Measurements from ENCODE around the gene NDOR1. TPM values are rescaled to one million over a fixed set of nuclear protein-coding genes. Genes with fewer than 3 reads are reported as not detected.

The NDOR1 gene
- total and polyA plus RNA-seq, 7 donors: 1.5 to 6.3 (median 4.3) TPM

GRCh38 chr9:137230705-137231371 lies 25.3 kb downstream of the NDOR1 start, which contains the start of gene SLC34A3:
TSS of gene SLC34A3 (plus strand) at chr9:137230901. CDS start at chr9:137231703, 802 bp downstream.
- Histone ChIP-seq H3K4me3 (no peak within 1 kb of the TSS), H3K27ac (no peak within 1 kb of the TSS), H3K27me3 (ENCODE audit: insufficient read depth in 3 of 3, low read length in 2 of 3) (peaks cover 0 to 32% (median 15%) of the 10 kb centered on the region in 3 donors), H3K36me3 (ENCODE audit: insufficient read depth in 1 of 2, low read depth in 1 of 2) (no peaks in the 10 kb centered on the region), H3K9me3 (no peaks in the 10 kb centered on the region), H3K4me1 (peaks cover under 1% of the 10 kb centered on the region)
- intact Hi-C loops (cut with DNase I): no loop called here
- TF ChIP-seq, protein P1, sequence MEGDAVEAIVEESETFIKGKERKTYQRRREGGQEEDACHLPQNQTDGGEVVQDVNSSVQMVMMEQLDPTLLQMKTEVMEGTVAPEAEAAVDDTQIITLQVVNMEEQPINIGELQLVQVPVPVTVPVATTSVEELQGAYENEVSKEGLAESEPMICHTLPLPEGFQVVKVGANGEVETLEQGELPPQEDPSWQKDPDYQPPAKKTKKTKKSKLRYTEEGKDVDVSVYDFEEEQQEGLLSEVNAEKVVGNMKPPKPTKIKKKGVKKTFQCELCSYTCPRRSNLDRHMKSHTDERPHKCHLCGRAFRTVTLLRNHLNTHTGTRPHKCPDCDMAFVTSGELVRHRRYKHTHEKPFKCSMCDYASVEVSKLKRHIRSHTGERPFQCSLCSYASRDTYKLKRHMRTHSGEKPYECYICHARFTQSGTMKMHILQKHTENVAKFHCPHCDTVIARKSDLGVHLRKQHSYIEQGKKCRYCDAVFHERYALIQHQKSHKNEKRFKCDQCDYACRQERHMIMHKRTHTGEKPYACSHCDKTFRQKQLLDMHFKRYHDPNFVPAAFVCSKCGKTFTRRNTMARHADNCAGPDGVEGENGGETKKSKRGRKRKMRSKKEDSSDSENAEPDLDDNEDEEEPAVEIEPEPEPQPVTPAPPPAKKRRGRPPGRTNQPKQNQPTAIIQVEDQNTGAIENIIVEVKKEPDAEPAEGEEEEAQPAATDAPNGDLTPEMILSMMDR (IDR thresholded peaks at IDR 0.05): no peak
- 63 to 68% (median 65%) methylated on average over 14 of the region's 14 CpGs for WGBS, 3 donors
- DNase-seq (no peak), ATAC-seq (no peak)

DNA sequence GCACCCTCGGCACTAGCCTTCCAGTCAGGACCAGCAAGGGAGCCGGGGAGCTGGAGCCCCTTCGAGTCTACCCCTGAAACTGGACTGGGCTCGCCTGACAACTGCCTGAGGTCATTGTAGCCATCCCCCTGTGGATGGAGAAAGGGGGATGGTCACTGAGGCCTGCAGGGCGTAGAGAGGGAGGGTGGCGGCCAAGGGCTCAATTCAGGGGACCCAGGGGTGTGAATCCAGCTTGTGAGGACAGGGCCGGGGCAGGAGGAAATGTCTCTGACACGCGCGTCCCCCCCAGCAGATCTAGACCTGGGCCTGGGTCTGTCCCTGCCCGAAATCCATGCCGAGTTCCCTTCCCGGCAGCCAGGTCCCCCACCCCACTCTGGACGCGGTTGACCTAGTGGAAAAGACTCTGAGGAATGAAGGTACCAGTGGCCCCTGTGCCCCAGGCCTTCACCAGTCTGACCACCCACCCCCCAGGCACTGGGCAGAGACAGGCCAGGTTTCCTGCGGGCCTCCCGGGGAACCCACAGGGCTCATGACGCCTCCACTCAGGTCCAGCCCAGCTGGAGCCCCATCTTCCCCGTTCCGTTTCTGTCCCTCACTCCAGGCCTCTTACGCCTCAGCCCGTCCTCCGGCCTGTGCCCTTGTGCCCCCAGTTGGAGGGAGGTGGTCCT lies 26.0 kb downstream of the NDOR1 start:
- DNase-seq (no peak), ATAC-seq (no peak)
- TF ChIP-seq, protein P1 (IDR thresholded peaks at IDR 0.05): no peak
- intact Hi-C loops (cut with DNase I): no loop called here
- H3K36me3 ChIP-seq (ENCODE audit: insufficient read depth in 1 of 2, low read depth in 1 of 2): no peaks in the 10 kb centered on the region
- 76 to 83% (median 80%) methylated on average over 23 of the region's 23 CpGs for WGBS, 3 donors
- H3K4me3 ChIP-seq: no peak overlapping the region
- H3K27me3 ChIP-seq (ENCODE audit: insufficient read depth in 3 of 3, low read length in 2 of 3): peaks cover 0 to 32% (median 15%) of the 10 kb centered on the region in 3 donors
- peaks cover 6% of the 10 kb centered on the region for H3K4me1 ChIP-seq
- no peaks in the 10 kb centered on the region for H3K9me3 ChIP-seq
- no peak overlapping the region for H3K27ac ChIP-seq

GRCh38 chr9:137232101-137232500 lies 26.6 kb downstream of the NDOR1 start:
- intact Hi-C loops (cut with DNase I): no loop called here

DNA sequence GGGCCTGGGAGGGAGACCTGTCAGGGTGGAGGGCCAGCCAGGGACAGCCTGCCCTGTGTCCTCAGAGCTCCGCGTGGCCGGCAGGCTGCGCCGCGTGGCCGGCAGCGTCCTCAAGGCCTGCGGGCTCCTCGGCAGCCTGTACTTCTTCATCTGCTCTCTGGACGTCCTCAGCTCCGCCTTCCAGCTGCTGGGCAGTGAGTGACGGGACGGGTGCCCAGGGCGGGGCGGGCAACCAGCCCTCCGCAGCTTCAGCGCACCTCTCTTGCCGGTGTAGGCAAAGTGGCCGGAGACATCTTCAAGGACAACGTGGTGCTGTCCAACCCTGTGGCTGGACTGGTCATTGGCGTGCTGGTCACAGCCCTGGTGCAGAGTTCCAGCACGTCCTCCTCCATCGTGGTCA lies 27.0 kb downstream of the NDOR1 start:
- H3K9me3 ChIP-seq: no peaks in the 10 kb centered on the region
- no peaks in the 10 kb centered on the region for H3K36me3 ChIP-seq (ENCODE audit: insufficient read depth in 1 of 2, low read depth in 1 of 2)
- ATAC-seq (no peak), DNase-seq (no peak)
- TF ChIP-seq, protein P1 (IDR thresholded peaks at IDR 0.05): no peak
- peaks cover 0 to 25% (median 15%) of the 10 kb centered on the region in 3 donors for H3K27me3 ChIP-seq (ENCODE audit: insufficient read depth in 3 of 3, low read length in 2 of 3)
- no peak overlapping the region for H3K4me3 ChIP-seq
- WGBS, 3 donors: 43 to 74% (median 63%) methylated on average over 12 to 24 of the region's 24 CpGs
- intact Hi-C loops (cut with DNase I): no loop called here
- no peak overlapping the region for H3K27ac ChIP-seq
- H3K4me1 ChIP-seq: peaks cover 15% of the 10 kb centered on the region

More at GRCh38 chr9:137232101-137232500, 26.6 kb downstream of the NDOR1 start:
- H3K4me3 ChIP-seq: no peak overlapping the region
- H3K36me3 ChIP-seq (ENCODE audit: insufficient read depth in 1 of 2, low read depth in 1 of 2): no peaks in the 10 kb centered on the region
- H3K27ac ChIP-seq: no peak overlapping the region
- H3K4me1 ChIP-seq: peaks cover 10% of the 10 kb centered on the region
- TF ChIP-seq, protein P1 (IDR thresholded peaks at IDR 0.05): no peak
- 53 to 59% (median 53%) methylated on average over 8 to 10 of the region's 10 CpGs for WGBS, 3 donors
- H3K27me3 ChIP-seq (ENCODE audit: insufficient read depth in 3 of 3, low read length in 2 of 3): peaks cover 0 to 29% (median 15%) of the 10 kb centered on the region in 3 donors
- ATAC-seq: no peak
- DNase-seq: no peak
- no peaks in the 10 kb centered on the region for H3K9me3 ChIP-seq
